Astrocyte of the spinal cord (primary cell): ENCODE results near the gene GPR152.
"Not testable (repeated sequence)": the region's sequence is repeated elsewhere in the genome, so short reads cannot be mapped to it uniquely, and the experiment has no call there.

ENCODE experiments used
- DNase-seq: peaks from one replicate; pipeline ENCODE4 v3.0.0; 2011; ENCODE audit warnings: low read depth, low spot score
- H3K4me3 ChIP-seq: 2 replicates; pipeline ENCODE4 v1.5.1; 2011; ENCODE audit warnings: low read depth, mild to moderate bottlenecking, low read length, moderate library complexity
- in situ Hi-C: cut with HindIII; loops from 2 replicates; pipeline ENCODE4 v1.10.0; 2017; ENCODE audit warnings: low sequenced_read_pairs
- TF ChIP-seq, protein P1 (sequence below): IDR thresholded peaks from 2 replicates; pipeline ENCODE4 v1.5.1; 2012; ENCODE audit warnings: low read depth, mild to moderate bottlenecking, low read length, inconsistent platforms

GPR152 gene

DNA sequence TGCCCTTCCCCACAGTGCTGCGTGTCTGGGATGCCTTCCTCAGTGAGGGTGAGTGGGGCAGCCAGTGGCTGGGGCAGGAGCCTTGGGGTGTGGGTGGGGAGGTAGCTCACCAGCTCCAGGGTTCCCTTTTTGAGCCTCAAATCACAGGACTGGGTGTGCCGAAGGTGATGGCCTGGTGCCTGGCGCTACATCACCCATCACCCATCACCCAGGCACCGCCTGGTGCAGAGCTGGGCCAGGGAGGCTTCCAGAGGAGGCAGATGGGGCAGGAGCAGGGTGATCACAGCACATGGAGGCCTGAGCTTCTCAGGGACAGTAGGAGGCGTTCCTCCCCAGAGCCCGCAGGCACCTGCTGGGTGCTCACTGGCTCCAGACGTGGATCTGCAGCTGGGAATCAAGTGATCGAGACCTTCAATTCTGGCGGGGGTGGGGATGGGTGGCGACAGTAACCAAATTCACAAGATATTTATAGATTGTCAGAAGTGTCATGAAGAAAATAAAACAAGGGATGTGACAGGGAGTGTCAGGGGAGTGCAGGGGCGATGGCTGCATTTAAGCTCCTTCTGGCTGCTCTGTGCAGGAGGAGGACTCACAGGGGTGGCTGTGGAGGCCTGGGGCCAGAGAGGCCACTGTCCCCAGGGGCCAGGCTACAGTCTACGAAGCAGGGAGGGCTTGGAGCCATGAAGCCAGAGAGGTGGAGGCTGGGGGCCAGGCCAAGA is 45.4 kb downstream of the GPR152 start:
- TF ChIP-seq, protein P1, sequence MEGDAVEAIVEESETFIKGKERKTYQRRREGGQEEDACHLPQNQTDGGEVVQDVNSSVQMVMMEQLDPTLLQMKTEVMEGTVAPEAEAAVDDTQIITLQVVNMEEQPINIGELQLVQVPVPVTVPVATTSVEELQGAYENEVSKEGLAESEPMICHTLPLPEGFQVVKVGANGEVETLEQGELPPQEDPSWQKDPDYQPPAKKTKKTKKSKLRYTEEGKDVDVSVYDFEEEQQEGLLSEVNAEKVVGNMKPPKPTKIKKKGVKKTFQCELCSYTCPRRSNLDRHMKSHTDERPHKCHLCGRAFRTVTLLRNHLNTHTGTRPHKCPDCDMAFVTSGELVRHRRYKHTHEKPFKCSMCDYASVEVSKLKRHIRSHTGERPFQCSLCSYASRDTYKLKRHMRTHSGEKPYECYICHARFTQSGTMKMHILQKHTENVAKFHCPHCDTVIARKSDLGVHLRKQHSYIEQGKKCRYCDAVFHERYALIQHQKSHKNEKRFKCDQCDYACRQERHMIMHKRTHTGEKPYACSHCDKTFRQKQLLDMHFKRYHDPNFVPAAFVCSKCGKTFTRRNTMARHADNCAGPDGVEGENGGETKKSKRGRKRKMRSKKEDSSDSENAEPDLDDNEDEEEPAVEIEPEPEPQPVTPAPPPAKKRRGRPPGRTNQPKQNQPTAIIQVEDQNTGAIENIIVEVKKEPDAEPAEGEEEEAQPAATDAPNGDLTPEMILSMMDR, result no peak
- no peak for DNase-seq
- in situ Hi-C loops, result no loop called here
- H3K4me3 ChIP-seq, result no peak overlapping the region

DNA sequence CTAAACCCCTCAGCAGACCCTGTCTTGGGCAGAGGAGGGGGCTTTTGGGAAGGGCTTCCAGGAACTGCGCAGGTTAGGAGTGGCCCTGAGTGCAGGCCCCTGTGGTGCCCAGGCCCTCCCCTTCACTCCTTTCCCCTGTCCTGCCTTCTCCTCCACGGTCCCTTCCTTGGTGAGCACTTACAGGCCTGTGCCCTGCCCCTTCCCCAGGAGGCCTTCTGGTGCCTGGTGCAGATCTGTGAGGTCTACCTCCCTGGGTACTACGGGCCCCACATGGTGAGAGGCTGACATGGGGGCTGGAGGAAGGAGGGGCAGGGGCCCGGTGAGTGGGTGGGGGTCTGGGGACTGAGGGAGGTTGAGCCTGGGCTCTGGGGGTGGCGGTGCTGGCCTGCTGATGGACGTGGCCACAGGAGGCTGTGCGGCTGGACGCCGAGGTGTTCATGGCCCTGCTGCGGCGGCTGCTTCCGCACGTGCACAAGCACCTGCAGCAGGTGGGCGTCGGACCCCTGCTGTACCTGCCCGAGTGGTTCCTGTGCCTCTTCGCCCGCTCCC is 46.0 kb downstream of the GPR152 start:
- no peak overlapping the region for H3K4me3 ChIP-seq
- no peak for DNase-seq
- TF ChIP-seq, protein P1, result no peak
- in situ Hi-C loops, result no loop called here

DNA sequence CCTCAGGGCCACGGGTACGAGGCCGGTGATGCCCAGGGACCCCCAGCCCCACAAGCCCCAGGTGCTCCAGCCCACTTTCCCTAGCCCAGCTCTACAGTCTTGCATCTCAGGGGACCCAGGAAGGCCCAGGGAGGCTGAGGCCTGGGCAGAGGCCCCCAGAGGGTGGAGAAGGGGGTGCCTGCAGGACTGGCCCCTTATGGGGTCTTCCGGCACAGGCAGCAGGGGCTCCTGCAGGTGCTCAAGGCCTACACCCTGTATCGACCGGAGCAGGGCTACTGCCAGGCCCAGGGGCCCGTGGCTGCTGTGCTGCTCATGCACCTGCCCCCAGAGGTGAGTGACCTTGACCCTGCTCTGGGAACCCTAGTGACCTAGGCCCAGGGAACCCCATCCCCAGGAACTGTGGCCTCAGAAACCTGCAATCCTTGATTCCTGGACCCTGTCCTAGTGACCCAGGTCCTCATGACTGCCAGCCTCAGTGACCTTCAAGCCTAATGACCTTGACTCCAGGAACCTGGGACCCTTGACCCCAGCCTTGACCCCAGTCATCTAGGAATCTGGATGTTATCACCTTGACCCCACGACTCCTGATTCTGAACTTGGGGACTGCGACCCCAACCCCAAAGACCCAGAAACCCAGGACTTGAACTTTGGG is 46.7 kb downstream of the GPR152 start:
- H3K4me3 ChIP-seq, result no peak overlapping the region
- DNase-seq, result no peak
- in situ Hi-C loops, result no loop called here

DNA sequence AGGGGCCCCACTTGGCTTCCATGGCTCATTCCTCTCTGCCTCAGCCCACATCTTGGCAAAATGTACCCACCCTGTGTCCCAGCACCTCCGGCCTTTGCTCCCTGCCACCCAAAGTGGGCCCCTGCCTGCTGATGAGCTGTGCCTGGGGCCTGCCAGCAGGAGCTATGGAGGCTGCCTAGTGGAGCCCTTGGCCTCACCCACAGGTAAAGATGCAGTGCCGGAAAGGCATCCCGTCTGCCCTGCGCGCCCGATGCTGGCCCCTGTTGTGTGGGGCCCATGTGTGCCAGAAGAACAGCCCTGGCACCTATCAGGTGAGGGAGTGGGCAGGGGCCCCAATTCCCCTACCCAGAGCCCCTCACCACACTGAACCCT is 47.3 kb downstream of the GPR152 start:
- in situ Hi-C loops, result no loop called here
- no peak for DNase-seq
- TF ChIP-seq, protein P1, result no peak
- no peak overlapping the region for H3K4me3 ChIP-seq

More for the DNA sequence above, 46.7 kb downstream of the GPR152 start:
- TF ChIP-seq, protein P1, result no peak

DNA sequence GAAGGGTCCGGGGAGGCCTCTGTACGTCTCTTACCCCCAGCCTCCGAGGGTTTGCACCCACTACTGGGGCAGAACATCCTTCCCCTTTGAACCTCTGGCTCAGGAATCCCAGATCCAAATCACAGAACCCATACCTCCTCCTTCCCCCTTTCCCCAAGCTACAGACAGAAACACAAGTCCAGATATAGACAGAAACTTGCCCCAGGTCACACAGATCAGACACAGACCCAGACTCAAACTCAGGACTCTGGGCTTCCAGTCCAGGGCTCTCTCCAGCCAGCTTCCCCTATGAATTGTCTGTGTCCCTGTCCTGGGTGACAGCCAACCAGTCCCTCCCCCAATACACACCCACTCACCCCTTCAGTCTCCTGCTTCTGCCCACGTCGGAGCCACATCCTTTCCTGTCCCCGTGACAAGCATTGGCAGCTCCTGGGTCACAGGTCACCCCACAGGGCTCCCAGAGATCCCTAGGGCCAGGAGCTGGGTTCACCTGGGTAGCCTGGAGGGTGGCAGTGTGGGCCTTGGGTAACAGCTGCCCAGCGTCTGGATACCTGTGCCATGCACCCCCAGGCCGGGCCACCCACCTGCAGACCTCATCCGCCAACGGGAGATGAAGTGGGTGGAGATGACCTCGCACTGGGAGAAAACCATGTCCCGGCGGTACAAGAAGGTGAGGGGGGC is 47.9 kb downstream of the GPR152 start:
- DNase-seq, result no peak
- H3K4me3 ChIP-seq, result no peak overlapping the region
- in situ Hi-C loops, result no loop called here
- TF ChIP-seq, protein P1, result no peak

DNA sequence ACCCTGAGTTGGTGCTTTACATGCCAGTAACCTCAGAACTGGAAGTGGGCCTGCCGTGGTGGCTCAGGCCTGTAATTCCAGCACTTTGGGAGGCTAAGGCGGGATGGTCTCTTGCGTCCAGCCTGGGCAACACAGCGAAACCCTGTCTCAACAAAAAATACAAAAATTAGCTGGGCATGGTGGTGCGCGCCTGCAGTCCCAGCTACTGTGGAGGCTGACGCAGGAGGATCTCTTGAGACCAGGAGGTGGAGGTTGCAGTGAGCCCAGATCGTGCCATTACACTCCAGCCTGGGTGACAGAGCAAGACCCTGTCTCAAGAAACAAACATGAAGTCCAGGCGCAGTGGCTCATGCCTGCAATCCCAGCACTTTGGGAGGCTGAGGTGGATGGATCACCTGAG is 49.4 kb downstream of the GPR152 start:
- DNase-seq, H3K4me3 ChIP-seq, in situ Hi-C loops: not testable (repeated sequence)

DNA sequence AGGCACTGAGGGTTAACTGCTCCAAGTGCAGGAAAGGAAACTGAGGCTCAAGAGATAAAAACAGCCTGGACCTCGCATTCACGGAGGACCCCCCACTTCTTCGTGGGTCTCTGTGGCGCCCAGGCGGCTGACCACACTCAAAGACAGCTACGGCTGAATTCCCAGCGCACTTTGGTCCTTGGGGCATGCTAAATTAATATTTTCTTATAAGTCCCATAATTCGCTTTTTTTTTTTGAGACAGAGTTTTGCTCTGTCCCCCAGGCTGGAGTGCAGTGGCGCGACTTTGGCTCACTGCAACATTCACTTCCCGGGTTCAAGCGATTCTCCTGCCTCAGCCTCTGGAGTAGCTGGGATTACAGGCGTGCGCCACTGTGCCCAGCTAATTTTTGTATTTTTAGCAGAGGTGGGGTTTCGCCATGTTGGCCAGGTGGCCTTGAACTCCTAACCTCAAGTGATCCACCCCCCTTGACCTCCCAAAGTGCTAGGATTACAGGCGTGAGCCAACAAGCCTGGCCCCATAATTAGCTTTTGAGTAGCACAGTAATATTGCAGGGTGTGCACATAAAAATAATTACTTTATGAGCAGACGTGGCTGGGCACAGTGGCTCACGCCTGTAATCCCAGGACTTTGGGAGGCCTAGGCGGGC is 50.2 kb downstream of the GPR152 start:
- in situ Hi-C loops, DNase-seq: not testable (repeated sequence)
- peak overlapping the region; percentile 37 for H3K4me3 ChIP-seq
